ENCODE results near the gene ME3. TPM values are rescaled to one million over a fixed set of nuclear protein-coding genes. Genes with fewer than 3 reads are reported as not detected.

The ME3 gene
- total RNA-seq, 3 donors from 2014 or later (not counting 1 experiment from before 2014, with no cell fraction given): 5.2 to 7.5 (median 6.9) TPM

DNA sequence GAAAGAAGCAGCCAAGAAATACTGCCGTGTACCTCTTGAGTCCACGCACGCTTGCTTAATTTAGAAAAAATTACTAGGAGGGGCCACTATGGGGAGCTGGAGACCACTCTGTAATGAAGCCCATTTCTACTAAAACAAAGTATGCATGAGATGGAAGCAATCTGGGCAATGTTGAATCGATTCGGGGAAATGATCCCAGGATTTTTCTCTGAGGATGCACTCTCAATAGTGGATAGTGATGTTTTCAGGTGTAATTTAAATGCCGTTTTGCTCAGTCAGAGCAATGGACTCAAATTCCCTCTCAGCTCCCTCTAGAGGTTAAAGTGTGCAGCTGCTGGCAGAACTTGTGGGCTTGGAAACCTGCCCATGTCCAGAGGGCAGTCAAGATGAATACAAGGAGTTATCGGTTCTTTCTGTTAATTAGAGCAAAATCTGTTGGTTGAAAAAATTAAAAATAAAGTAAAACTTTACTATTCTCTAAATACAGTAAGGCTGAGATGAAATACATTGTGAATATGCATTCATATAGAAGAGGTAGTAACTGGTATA, 64.1 kb downstream of the ME3 start:
- Histone ChIP-seq H3K27me3 (ENCODE audit: control insufficient read depth, insufficient read depth, low read length) (no peaks in the 10 kb centered on the region), H3K4me3 (ENCODE audit: low read length) (no peak overlapping the region), H3K9me3 (ENCODE audit: control insufficient read depth, insufficient read depth, low read length) (no peaks in the 10 kb centered on the region), H3K4me1 (ENCODE audit: control insufficient read depth, insufficient read depth, low read length) (no peaks in the 10 kb centered on the region), H3K36me3 (ENCODE audit: control insufficient read depth, insufficient read depth, low read length) (no peaks in the 10 kb centered on the region), H3K27ac (ENCODE audit: low read length) (no peak overlapping the region)
- peaks cover 12 to 13% of the 10 kb centered on the region in 2 donors for H3K4me1 Mint-ChIP-seq
- no peaks in the 10 kb centered on the region for H3K9me3 Mint-ChIP-seq
- WGBS (ENCODE audit: insufficient coverage): 12% methylated on average over 5 of the region's 7 CpGs
- TF ChIP-seq, protein P1, sequence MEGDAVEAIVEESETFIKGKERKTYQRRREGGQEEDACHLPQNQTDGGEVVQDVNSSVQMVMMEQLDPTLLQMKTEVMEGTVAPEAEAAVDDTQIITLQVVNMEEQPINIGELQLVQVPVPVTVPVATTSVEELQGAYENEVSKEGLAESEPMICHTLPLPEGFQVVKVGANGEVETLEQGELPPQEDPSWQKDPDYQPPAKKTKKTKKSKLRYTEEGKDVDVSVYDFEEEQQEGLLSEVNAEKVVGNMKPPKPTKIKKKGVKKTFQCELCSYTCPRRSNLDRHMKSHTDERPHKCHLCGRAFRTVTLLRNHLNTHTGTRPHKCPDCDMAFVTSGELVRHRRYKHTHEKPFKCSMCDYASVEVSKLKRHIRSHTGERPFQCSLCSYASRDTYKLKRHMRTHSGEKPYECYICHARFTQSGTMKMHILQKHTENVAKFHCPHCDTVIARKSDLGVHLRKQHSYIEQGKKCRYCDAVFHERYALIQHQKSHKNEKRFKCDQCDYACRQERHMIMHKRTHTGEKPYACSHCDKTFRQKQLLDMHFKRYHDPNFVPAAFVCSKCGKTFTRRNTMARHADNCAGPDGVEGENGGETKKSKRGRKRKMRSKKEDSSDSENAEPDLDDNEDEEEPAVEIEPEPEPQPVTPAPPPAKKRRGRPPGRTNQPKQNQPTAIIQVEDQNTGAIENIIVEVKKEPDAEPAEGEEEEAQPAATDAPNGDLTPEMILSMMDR (IDR thresholded peaks at IDR 0.05): peak; percentile 99
- DNase-seq: peak; percentile 31 to 61
- peaks cover 0 to 9% of the 10 kb centered on the region in 2 donors for H3K27me3 Mint-ChIP-seq (ENCODE audit: low read depth in 2 of 2)
- H3K36me3 Mint-ChIP-seq: no peaks in the 10 kb centered on the region
- H3K4me3 Mint-ChIP-seq: peak overlapping the region; percentile 0
- ATAC-seq: peak; percentile 85 to 94 (median 93)
- no peak overlapping the region for H3K27ac Mint-ChIP-seq
- intact Hi-C loops (cut with micrococcal nuclease): loop anchor here (1.0 kb wide), 2 partner anchors 152 to 210 kb away; no protein-coding TSS in a partner anchor

DNA sequence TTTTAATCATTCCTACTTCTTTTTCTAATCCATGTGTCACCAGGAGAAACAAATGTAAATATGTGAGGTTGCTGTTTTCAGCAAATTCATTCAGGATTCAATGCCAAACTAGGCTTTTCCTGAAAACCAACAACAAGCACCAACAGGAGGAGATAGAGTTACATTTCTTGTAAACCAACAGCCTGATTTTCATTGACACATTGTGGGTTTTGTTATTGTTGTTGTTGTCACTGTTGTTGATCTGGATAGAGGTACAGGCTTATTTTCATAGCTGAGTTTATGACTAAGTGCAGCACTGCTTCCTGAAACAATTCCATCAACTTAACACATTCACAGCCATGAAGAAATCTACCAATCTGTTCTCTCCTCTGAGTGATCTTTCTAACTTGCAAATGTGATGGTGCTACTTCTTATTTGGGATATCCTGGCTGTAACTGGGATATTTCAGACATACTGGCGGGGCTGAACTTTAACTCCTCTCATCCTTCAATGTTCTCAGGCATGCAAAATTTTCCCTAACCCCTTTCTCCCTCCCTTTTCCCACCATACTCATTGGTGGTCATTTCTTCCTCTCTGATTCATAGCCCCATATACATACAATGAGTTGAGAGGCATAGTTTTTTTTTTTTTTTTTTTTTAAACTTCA, 65.5 kb downstream of the ME3 start:
- intact Hi-C loops (cut with micrococcal nuclease): no loop called here
- Mint-ChIP-seq H3K4me1 (peaks cover 12 to 13% of the 10 kb centered on the region in 2 donors), H3K4me3 (no peak overlapping the region), H3K27me3 (ENCODE audit: low read depth in 2 of 2) (peaks cover 0 to 9% of the 10 kb centered on the region in 2 donors), H3K27ac (no peak overlapping the region), H3K36me3 (no peaks in the 10 kb centered on the region), H3K9me3 (no peaks in the 10 kb centered on the region)
- DNase-seq (no peak), ATAC-seq (no peak)
- no peaks in the 10 kb centered on the region for H3K27me3 ChIP-seq (ENCODE audit: control insufficient read depth, insufficient read depth, low read length)
- H3K27ac ChIP-seq (ENCODE audit: low read length): no peak overlapping the region
- H3K36me3 ChIP-seq (ENCODE audit: control insufficient read depth, insufficient read depth, low read length): no peaks in the 10 kb centered on the region
- TF ChIP-seq, protein P1 (IDR thresholded peaks at IDR 0.05): no peak
- H3K4me1 ChIP-seq (ENCODE audit: control insufficient read depth, insufficient read depth, low read length): no peaks in the 10 kb centered on the region
- H3K4me3 ChIP-seq (ENCODE audit: low read length): no peak overlapping the region
- WGBS (ENCODE audit: insufficient coverage): 62% methylated on average over 1 of the region's 1 CpG
- H3K9me3 ChIP-seq (ENCODE audit: control insufficient read depth, insufficient read depth, low read length): no peaks in the 10 kb centered on the region

DNA sequence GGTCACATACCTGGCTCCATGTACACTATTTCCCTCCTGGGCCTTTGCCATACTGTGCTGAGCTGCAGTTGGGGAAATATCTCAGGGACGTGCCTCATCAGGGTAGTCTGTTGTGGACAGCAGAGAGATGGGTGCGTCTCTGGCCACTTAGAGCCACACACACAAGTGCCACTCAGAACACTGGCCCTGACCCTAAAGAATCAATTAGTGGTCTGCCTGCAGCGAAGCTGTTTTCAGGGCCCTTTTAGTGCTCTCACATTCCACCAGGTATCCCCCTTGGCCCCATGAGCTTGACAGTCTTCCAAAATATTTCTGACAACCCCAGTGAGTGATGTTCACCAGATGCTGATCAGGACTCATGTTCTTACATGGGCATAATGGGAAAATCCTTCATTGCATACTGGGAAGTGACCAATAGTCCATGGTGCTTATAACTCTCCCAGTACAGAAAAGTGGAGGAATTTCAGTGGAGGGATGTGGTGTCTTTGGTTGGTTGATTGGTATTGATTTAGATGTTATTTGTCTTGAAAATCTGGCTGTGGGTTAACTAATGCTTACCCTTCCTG, 66.1 kb downstream of the ME3 start:
- WGBS (ENCODE audit: insufficient coverage): 72% methylated on average over 3 of the region's 3 CpGs
- Histone ChIP-seq H3K4me3 (ENCODE audit: low read length) (no peak overlapping the region), H3K27ac (ENCODE audit: low read length) (no peak overlapping the region), H3K4me1 (ENCODE audit: control insufficient read depth, insufficient read depth, low read length) (no peaks in the 10 kb centered on the region), H3K36me3 (ENCODE audit: control insufficient read depth, insufficient read depth, low read length) (no peaks in the 10 kb centered on the region), H3K9me3 (ENCODE audit: control insufficient read depth, insufficient read depth, low read length) (no peaks in the 10 kb centered on the region), H3K27me3 (ENCODE audit: control insufficient read depth, insufficient read depth, low read length) (no peaks in the 10 kb centered on the region)
- no peak overlapping the region for H3K27ac Mint-ChIP-seq
- H3K4me1 Mint-ChIP-seq: peaks cover 12 to 13% of the 10 kb centered on the region in 2 donors
- intact Hi-C loops (cut with micrococcal nuclease): no loop called here
- DNase-seq: no peak
- peaks cover 0 to 9% of the 10 kb centered on the region in 2 donors for H3K27me3 Mint-ChIP-seq (ENCODE audit: low read depth in 2 of 2)
- H3K36me3 Mint-ChIP-seq: no peaks in the 10 kb centered on the region
- ATAC-seq: no peak
- H3K4me3 Mint-ChIP-seq: no peak overlapping the region
- H3K9me3 Mint-ChIP-seq: no peaks in the 10 kb centered on the region
- TF ChIP-seq, protein P1 (IDR thresholded peaks at IDR 0.05): no peak
